GM12801 (cell line): Measurements from ENCODE around the gene ENOX1.

ENCODE experiments used
- CTCF ChIP-seq: IDR thresholded peaks from one replicate; pipeline ENCODE4 v1.5.1; 2011; ENCODE audit warnings: control low read depth; ENCODE audit not compliant: insufficient read length; ENCODE audit errors: extremely low read depth

Gene ENOX1

DNA sequence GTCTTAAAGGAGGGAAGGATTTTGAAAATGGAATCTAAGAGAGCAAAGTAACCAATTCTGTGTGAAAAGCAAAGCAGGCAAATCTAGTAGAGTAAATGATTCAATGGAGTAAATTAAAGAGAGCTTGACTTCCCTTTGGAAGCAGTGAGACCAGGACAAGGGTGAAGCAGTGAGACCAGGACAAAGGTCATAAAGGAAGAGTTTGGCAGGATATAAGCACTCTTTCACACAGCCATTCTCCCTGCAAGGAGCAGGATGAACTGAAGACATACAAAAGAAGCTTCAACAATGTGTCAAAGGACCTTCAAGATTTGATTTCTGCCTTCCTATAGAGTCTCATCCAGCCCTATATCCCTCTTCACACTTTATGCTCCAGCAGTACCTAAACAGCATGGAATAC, 123.8 kb downstream of the ENOX1 start:
- TF ChIP-seq CTCF: no peak

DNA sequence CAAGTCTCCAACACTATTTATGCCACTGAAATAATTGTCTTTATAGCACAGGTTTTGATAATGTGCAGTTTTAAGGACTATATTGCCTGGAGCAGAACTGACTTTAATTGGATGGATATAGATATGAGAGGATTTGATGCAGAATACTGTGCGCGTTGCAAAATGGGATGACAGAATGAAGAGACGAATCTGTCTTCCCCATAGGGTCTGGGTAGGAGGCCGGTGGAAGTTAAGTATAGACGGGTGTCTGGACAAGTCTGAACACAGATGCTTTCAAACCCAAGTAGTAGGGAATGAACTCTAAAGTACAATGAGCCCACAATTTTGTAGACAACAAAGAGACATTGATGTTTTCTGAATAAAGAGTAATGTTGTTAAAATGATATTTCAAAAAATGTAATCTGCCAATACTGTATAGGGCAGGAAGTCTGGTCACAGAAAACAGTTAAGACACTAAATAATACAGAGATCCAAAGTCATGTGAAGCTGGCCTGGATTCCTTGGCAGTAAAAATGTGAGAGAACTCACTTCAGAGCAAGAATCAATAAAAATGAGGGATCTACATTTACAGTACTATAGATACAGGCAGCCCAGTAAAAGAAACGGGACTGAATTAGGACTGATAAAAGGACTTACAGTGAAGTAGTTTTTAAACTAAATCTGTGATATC, 125.5 kb downstream of the ENOX1 start:
- TF ChIP-seq CTCF: no peak

GRCh38 chr13:43657485-43657884, 129.3 kb downstream of the ENOX1 start:
- no peak for TF ChIP-seq CTCF

DNA sequence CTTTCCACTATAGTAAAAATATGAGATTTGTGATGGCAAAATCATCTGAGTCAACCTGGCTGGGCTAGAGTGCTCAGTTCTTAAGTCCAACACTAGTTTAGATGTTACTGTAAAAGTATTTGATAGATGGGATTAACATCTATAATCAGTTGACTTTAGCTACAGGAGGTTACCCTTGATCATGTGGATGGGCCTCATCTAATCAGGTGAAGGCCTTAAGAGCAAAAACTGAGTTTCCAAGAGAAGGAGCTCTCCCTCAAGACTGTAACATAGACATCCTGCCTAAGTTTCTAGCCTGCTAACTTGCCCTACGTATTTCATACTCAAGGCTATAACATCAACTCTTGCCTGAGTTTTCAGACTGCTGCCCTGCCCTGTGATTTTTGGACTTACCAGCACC, 132.8 kb downstream of the ENOX1 start:
- no peak for TF ChIP-seq CTCF

- TF ChIP-seq CTCF: no peak
These were observed 133.4 kb downstream of the ENOX1 start for GRCh38 chr13:43653395-43653794.

- no peak for TF ChIP-seq CTCF
These were observed 134.0 kb downstream of the ENOX1 start for GRCh38 chr13:43652760-43653159.

- TF ChIP-seq CTCF: no peak
These were observed 135.9 kb downstream of the ENOX1 start for GRCh38 chr13:43650882-43651281.

GRCh38 chr13:43648733-43649132, 138.0 kb downstream of the ENOX1 start:
- TF ChIP-seq CTCF: no peak
